Stimulated activated naive CD8-positive, alpha-beta T cell treated with anti-CD3 and anti-CD28 coated beads, Interleukin-15, Interleukin-2, amounts not matched to agents 100 ng/mL and 50 ng/mL, for 24 hours (primary cell): ENCODE data around the gene TRPV4.

ENCODE experiments used
- H3K27ac Mint-ChIP-seq: one replicate; pipeline ENCODE4 v1.8.0; 2021; ENCODE audit warnings: mild to moderate bottlenecking, mixed read lengths
- H3K27me3 Mint-ChIP-seq: one replicate; pipeline ENCODE4 v1.8.0; 2021; ENCODE audit warnings: mixed read lengths
- H3K36me3 Mint-ChIP-seq: one replicate; pipeline ENCODE4 v1.8.0; 2021; ENCODE audit warnings: low read depth, mixed read lengths
- H3K4me1 Mint-ChIP-seq: one replicate; pipeline ENCODE4 v1.8.0; 2021; ENCODE audit warnings: low read depth, mixed read lengths
- H3K4me3 Mint-ChIP-seq: one replicate; pipeline ENCODE4 v1.8.0; 2021; ENCODE audit warnings: mild to moderate bottlenecking, mixed read lengths
- H3K9me3 Mint-ChIP-seq: one replicate; pipeline ENCODE4 v1.8.0; 2021; ENCODE audit warnings: mixed read lengths

The TRPV4 gene

GRCh38 chr12:109811624-109811995 lies 21.6 kb downstream of the TRPV4 start:
- Mint-ChIP-seq H3K4me1 (no peaks in the 10 kb centered on the region), H3K9me3 (no peaks in the 10 kb centered on the region), H3K27ac (no peak overlapping the region), H3K27me3 (no peaks in the 10 kb centered on the region), H3K36me3 (no peaks in the 10 kb centered on the region), H3K4me3 (no peak overlapping the region)

GRCh38 chr12:109810954-109811623 lies 22.1 kb downstream of the TRPV4 start:
- Mint-ChIP-seq H3K36me3 (no peaks in the 10 kb centered on the region), H3K9me3 (no peaks in the 10 kb centered on the region), H3K27ac (no peak overlapping the region), H3K27me3 (no peaks in the 10 kb centered on the region), H3K4me3 (no peak overlapping the region), H3K4me1 (no peaks in the 10 kb centered on the region)

- Mint-ChIP-seq H3K4me1 (no peaks in the 10 kb centered on the region), H3K36me3 (no peaks in the 10 kb centered on the region), H3K9me3 (no peaks in the 10 kb centered on the region), H3K27ac (no peak overlapping the region), H3K4me3 (no peak overlapping the region), H3K27me3 (no peaks in the 10 kb centered on the region)
Measured at GRCh38 chr12:109808876-109809646, 24.1 kb downstream of the TRPV4 start.

GRCh38 chr12:109807954-109808643 lies 25.1 kb downstream of the TRPV4 start:
- no peaks in the 10 kb centered on the region for H3K4me1 Mint-ChIP-seq
- no peaks in the 10 kb centered on the region for H3K27me3 Mint-ChIP-seq
- H3K27ac Mint-ChIP-seq, result no peak overlapping the region
- no peaks in the 10 kb centered on the region for H3K36me3 Mint-ChIP-seq
- no peak overlapping the region for H3K4me3 Mint-ChIP-seq
- H3K9me3 Mint-ChIP-seq, result no peaks in the 10 kb centered on the region

- Mint-ChIP-seq H3K9me3 (no peaks in the 10 kb centered on the region), H3K36me3 (no peaks in the 10 kb centered on the region), H3K27ac (no peak overlapping the region), H3K4me3 (no peak overlapping the region), H3K27me3 (no peaks in the 10 kb centered on the region), H3K4me1 (no peaks in the 10 kb centered on the region)
Measured at GRCh38 chr12:109804820-109805761, 28.1 kb downstream of the TRPV4 start.

GRCh38 chr12:109803678-109804077 lies 29.5 kb downstream of the TRPV4 start:
- Mint-ChIP-seq H3K36me3 (no peaks in the 10 kb centered on the region), H3K9me3 (no peaks in the 10 kb centered on the region), H3K27me3 (no peaks in the 10 kb centered on the region), H3K4me3 (no peak overlapping the region), H3K27ac (no peak overlapping the region), H3K4me1 (no peaks in the 10 kb centered on the region)

- no peaks in the 10 kb centered on the region for H3K27me3 Mint-ChIP-seq
- H3K9me3 Mint-ChIP-seq, result no peaks in the 10 kb centered on the region
- no peaks in the 10 kb centered on the region for H3K4me1 Mint-ChIP-seq
- H3K36me3 Mint-ChIP-seq, result no peaks in the 10 kb centered on the region
- H3K4me3 Mint-ChIP-seq, result no peak overlapping the region
- H3K27ac Mint-ChIP-seq, result no peak overlapping the region
Measured at GRCh38 chr12:109802828-109803227, 30.4 kb downstream of the TRPV4 start.

- H3K4me1 Mint-ChIP-seq, result no peaks in the 10 kb centered on the region
- no peak overlapping the region for H3K27ac Mint-ChIP-seq
- no peaks in the 10 kb centered on the region for H3K36me3 Mint-ChIP-seq
- H3K27me3 Mint-ChIP-seq, result no peaks in the 10 kb centered on the region
- H3K9me3 Mint-ChIP-seq, result no peaks in the 10 kb centered on the region
- no peak overlapping the region for H3K4me3 Mint-ChIP-seq
Measured at GRCh38 chr12:109800536-109800935, 32.7 kb downstream of the TRPV4 start.

- Mint-ChIP-seq H3K27me3 (peaks cover under 1% of the 10 kb centered on the region), H3K4me3 (no peak overlapping the region), H3K36me3 (no peaks in the 10 kb centered on the region), H3K9me3 (no peaks in the 10 kb centered on the region), H3K4me1 (no peaks in the 10 kb centered on the region), H3K27ac (no peak overlapping the region)
Measured at GRCh38 chr12:109798691-109799090, 34.5 kb downstream of the TRPV4 start.

GRCh38 chr12:109797905-109798669 lies 35.1 kb downstream of the TRPV4 start:
- H3K36me3 Mint-ChIP-seq, result no peaks in the 10 kb centered on the region
- H3K9me3 Mint-ChIP-seq, result no peaks in the 10 kb centered on the region
- H3K27ac Mint-ChIP-seq, result no peak overlapping the region
- no peak overlapping the region for H3K4me3 Mint-ChIP-seq
- no peaks in the 10 kb centered on the region for H3K4me1 Mint-ChIP-seq
- H3K27me3 Mint-ChIP-seq, result peaks cover 5% of the 10 kb centered on the region

GRCh38 chr12:109796057-109796456 lies 37.1 kb downstream of the TRPV4 start:
- no peak overlapping the region for H3K27ac Mint-ChIP-seq
- no peaks in the 10 kb centered on the region for H3K9me3 Mint-ChIP-seq
- no peaks in the 10 kb centered on the region for H3K36me3 Mint-ChIP-seq
- no peaks in the 10 kb centered on the region for H3K4me1 Mint-ChIP-seq
- peaks cover 12% of the 10 kb centered on the region for H3K27me3 Mint-ChIP-seq
- no peak overlapping the region for H3K4me3 Mint-ChIP-seq

GRCh38 chr12:109795023-109795422 lies 38.2 kb downstream of the TRPV4 start:
- Mint-ChIP-seq H3K27ac (no peak overlapping the region), H3K9me3 (no peaks in the 10 kb centered on the region), H3K27me3 (peaks cover 12% of the 10 kb centered on the region), H3K4me3 (no peak overlapping the region), H3K36me3 (no peaks in the 10 kb centered on the region), H3K4me1 (no peaks in the 10 kb centered on the region)

- Mint-ChIP-seq H3K27ac (no peak overlapping the region), H3K9me3 (no peaks in the 10 kb centered on the region), H3K4me1 (no peaks in the 10 kb centered on the region), H3K36me3 (no peaks in the 10 kb centered on the region), H3K27me3 (peaks cover 12% of the 10 kb centered on the region), H3K4me3 (no peak overlapping the region)
Measured at GRCh38 chr12:109793826-109794501, 39.2 kb downstream of the TRPV4 start.
